ENCODE results near the gene P4HB.

GRCh38 chr17:81903896-81904599 is 43.7 kb upstream of the P4HB start:
- TF ChIP-seq EZH2 (optimal IDR thresholded peaks at IDR 0.05; ENCODE audit: low read depth, low read length) (no peak), CTCF (IDR thresholded peaks at IDR 0.05; ENCODE audit: low read length) (no peak), EZH2phosphoT487 (IDR thresholded peaks at IDR 0.05; ENCODE audit: low read length) (no peak)
